ENCODE results near the gene SLC22A5. TPM values are rescaled to one million over a fixed set of nuclear protein-coding genes. Genes with fewer than 3 reads are reported as not detected.

The SLC22A5 gene
- total and polyA plus RNA-seq, 7 donors = 26.6 to 145 (median 60.6) TPM

DNA sequence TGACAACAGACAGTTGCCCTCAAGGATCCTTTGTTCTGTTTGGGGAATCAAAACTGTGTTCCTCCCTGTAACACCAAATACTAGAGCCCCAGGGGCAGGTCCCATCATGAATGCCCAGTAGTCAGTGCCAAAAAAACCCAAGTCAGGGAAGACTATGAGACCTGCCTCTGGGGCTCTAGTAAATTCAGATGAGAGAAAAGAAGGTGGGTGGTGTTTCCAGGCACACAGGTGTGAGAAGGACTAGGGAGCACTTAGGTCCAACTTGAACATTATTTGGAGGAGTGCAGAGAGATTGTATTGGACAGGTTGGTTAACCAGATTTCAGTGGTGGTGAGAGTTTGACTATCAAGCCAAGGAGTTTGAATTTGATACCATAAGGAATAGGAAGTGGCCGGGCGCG is 52.0 kb downstream of the SLC22A5 start:
- intact Hi-C loops (cut with DNase I) = loop anchor here in 1 of 2 donors (2.0 kb wide), 1 partner anchor 67 kb away; no protein-coding TSS in a partner anchor
- H3K9me3 ChIP-seq = no peaks in the 10 kb centered on the region
- H3K27ac ChIP-seq = peak overlapping the region; percentile 66
- H3K36me3 ChIP-seq (ENCODE audit: insufficient read depth in 1 of 2, low read depth in 1 of 2) = peaks cover 0 to 12% of the 10 kb centered on the region in 2 donors
- no peak for DNase-seq
- 62 to 78% (median 68%) methylated on average over 3 of the region's 3 CpGs for WGBS, 3 donors
- no peaks in the 10 kb centered on the region for H3K27me3 ChIP-seq (ENCODE audit: insufficient read depth in 3 of 3, low read length in 2 of 3)
- TF ChIP-seq, protein P1, sequence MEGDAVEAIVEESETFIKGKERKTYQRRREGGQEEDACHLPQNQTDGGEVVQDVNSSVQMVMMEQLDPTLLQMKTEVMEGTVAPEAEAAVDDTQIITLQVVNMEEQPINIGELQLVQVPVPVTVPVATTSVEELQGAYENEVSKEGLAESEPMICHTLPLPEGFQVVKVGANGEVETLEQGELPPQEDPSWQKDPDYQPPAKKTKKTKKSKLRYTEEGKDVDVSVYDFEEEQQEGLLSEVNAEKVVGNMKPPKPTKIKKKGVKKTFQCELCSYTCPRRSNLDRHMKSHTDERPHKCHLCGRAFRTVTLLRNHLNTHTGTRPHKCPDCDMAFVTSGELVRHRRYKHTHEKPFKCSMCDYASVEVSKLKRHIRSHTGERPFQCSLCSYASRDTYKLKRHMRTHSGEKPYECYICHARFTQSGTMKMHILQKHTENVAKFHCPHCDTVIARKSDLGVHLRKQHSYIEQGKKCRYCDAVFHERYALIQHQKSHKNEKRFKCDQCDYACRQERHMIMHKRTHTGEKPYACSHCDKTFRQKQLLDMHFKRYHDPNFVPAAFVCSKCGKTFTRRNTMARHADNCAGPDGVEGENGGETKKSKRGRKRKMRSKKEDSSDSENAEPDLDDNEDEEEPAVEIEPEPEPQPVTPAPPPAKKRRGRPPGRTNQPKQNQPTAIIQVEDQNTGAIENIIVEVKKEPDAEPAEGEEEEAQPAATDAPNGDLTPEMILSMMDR (IDR thresholded peaks at IDR 0.05) = no peak
- peaks cover 93% of the 10 kb centered on the region for H3K4me1 ChIP-seq
- no peak for ATAC-seq
- H3K4me3 ChIP-seq = no peak overlapping the region

GRCh38 chr5:132422720-132423437 is 53.4 kb downstream of the SLC22A5 start:
- Histone ChIP-seq H3K36me3 (ENCODE audit: insufficient read depth in 1 of 2, low read depth in 1 of 2) (peaks cover 0 to 12% of the 10 kb centered on the region in 2 donors), H3K9me3 (no peaks in the 10 kb centered on the region), H3K4me3 (no peak overlapping the region), H3K27me3 (ENCODE audit: insufficient read depth in 3 of 3, low read length in 2 of 3) (no peaks in the 10 kb centered on the region), H3K4me1 (peaks cover 93% of the 10 kb centered on the region), H3K27ac (peak overlapping the region; percentile 66)
- ATAC-seq (peak; percentile 48 to 71 (median 58)), DNase-seq (peak in 1 of 2 donors; percentile 75)
- TF ChIP-seq, protein P1 (IDR thresholded peaks at IDR 0.05) = no peak
- intact Hi-C loops (cut with DNase I) = no loop called here
- WGBS, 3 donors = 18 to 25% (median 21%) methylated on average over 5 of the region's 5 CpGs

DNA sequence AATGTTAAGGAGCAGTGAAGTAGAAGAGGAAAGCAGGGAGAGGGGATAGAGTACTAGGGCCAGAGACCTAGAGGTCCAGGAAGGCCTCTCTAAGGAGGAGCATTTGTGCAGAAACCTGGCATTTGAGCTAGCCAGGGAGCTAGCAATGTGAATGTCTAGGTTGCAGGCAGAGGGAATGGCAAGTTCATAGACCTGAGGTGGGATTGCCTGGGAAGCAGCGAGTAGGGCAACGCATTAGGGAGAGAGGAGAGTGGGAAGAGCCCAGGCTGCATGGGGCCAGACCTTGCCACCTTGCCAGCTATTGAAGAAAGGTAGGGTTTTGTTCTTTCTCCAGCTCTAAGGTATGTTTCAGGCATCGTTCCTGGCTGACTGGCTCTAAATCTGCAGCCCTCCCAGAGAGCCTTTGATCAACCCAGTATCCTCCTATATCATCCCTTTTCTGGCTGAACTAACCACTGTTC is 54.0 kb downstream of the SLC22A5 start:
- Histone ChIP-seq H3K4me1 (peaks cover 96% of the 10 kb centered on the region), H3K27me3 (ENCODE audit: insufficient read depth in 3 of 3, low read length in 2 of 3) (no peaks in the 10 kb centered on the region), H3K27ac (peak overlapping the region; percentile 66), H3K4me3 (no peak overlapping the region), H3K9me3 (no peaks in the 10 kb centered on the region), H3K36me3 (ENCODE audit: insufficient read depth in 1 of 2, low read depth in 1 of 2) (peaks cover 0 to 12% of the 10 kb centered on the region in 2 donors)
- intact Hi-C loops (cut with DNase I) = no loop called here
- TF ChIP-seq, protein P1 (IDR thresholded peaks at IDR 0.05) = no peak
- 76 to 83% (median 80%) methylated on average over 3 of the region's 3 CpGs for WGBS, 3 donors
- no peak for DNase-seq
- ATAC-seq = no peak

GRCh38 chr5:132424167-132424880 is 54.8 kb downstream of the SLC22A5 start:
- DNase-seq (no peak), ATAC-seq (no peak)
- Histone ChIP-seq H3K27me3 (ENCODE audit: insufficient read depth in 3 of 3, low read length in 2 of 3) (no peaks in the 10 kb centered on the region), H3K9me3 (no peaks in the 10 kb centered on the region), H3K36me3 (ENCODE audit: insufficient read depth in 1 of 2, low read depth in 1 of 2) (peaks cover 0 to 12% of the 10 kb centered on the region in 2 donors), H3K4me1 (peaks cover 99% of the 10 kb centered on the region), H3K4me3 (no peak overlapping the region), H3K27ac (peak overlapping the region; percentile 82)
- 91 to 96% (median 95%) methylated on average over 3 of the region's 3 CpGs for WGBS, 3 donors
- intact Hi-C loops (cut with DNase I) = no loop called here
- TF ChIP-seq, protein P1 (IDR thresholded peaks at IDR 0.05) = no peak

Data from psoas muscle (tissue), 8 donors.